K562 (cell line): ENCODE measurements around the gene COL5A3. TPM values are rescaled to one million over a fixed set of nuclear protein-coding genes. Genes with fewer than 3 reads are reported as not detected.
A peak's percentile ranks its signal among the peaks of the same experiment; 100 is the strongest.

Experiments
- BHLHE40 ChIP-seq: IDR thresholded peaks from 2 replicates; pipeline ENCODE4 v1.6.1; 2011; ENCODE audit warnings: low read length, improper control_type of control experiment
- C11orf30 ChIP-seq: fragments of 450-650 bp; IDR thresholded peaks from 2 replicates; pipeline ENCODE4 v1.6.1; 2016; ENCODE audit warnings: low read depth, mild to moderate bottlenecking
- CHCHD3 ChIP-seq: fragments of 250-450 bp; sonication (Bioruptor Pico); IDR thresholded peaks from 2 replicates; pipeline ENCODE4 v2.1.2; 2022; ENCODE audit warnings: mild to moderate bottlenecking
- CTBP1 ChIP-seq: fragments of 450-650 bp; IDR thresholded peaks from 2 replicates; pipeline ENCODE4 v1.6.1; 2016; ENCODE audit warnings: borderline replicate concordance
- DEAF1 ChIP-seq: fragments of 450-650 bp; formaldehyde crosslinking; IDR thresholded peaks from 2 replicates; pipeline ENCODE4 v1.4.0; 2020; ENCODE audit warnings: mild to moderate bottlenecking, moderate library complexity
- FOXA3 ChIP-seq, 2 experiments: fragments of 450-650 bp in 1 of 2; sonication (generic) in 1 of 2; formaldehyde crosslinking; IDR thresholded peaks in 1 of 2; conservative IDR thresholded peaks in 1 of 2; 2 replicates each; pipeline versions ENCODE4 v1.4.0 to v1.8.0; 2020 to 2022; ENCODE audit warnings: mild to moderate bottlenecking in 2 of 2, missing genetic modification reagents in 1 of 2
- FOXJ3 ChIP-seq: sonication (generic); formaldehyde crosslinking; IDR thresholded peaks from 2 replicates; pipeline ENCODE4 v1.4.0; 2020; ENCODE audit warnings: mild to moderate bottlenecking, missing genetic modification reagents
- FOXK1 ChIP-seq: sonication (generic); formaldehyde crosslinking; IDR thresholded peaks from 2 replicates; pipeline ENCODE4 v1.8.0; 2022; ENCODE audit warnings: missing genetic modification reagents, mild to moderate bottlenecking, borderline replicate concordance
- FOXP1 ChIP-seq: sonication (generic); formaldehyde crosslinking; IDR thresholded peaks from 2 replicates; pipeline ENCODE4 v1.8.0; 2022; ENCODE audit warnings: mild to moderate bottlenecking, missing genetic modification reagents
- HMGN3 ChIP-seq: IDR thresholded peaks from 2 replicates; pipeline ENCODE4 v1.6.1; 2011; ENCODE audit warnings: borderline replicate concordance, low read depth, mild to moderate bottlenecking, mixed read lengths, low read length; ENCODE audit not compliant: insufficient read length; ENCODE audit errors: extremely low read depth
- L3MBTL2 ChIP-seq: fragments of 450-650 bp; IDR thresholded peaks from 2 replicates; pipeline ENCODE4 v1.6.1; 2016; ENCODE audit warnings: mild to moderate bottlenecking, moderate library complexity
- NCOA2 ChIP-seq, 2 experiments: fragments of 450-650 bp; IDR thresholded peaks; 2 replicates each; pipeline ENCODE4 v1.6.1; 2018; ENCODE audit warnings: mild to moderate bottlenecking in 2 of 2, moderate library complexity in 1 of 2; ENCODE audit not compliant: partially characterized antibody in 2 of 2
- PATZ1 ChIP-seq: fragments of 250-450 bp; sonication (Bioruptor Pico); IDR thresholded peaks from 2 replicates; pipeline ENCODE4 v1.5.0; 2020; ENCODE audit warnings: mild to moderate bottlenecking, borderline replicate concordance
- POLR2G ChIP-seq: fragments of 200-400 bp; formaldehyde crosslinking; IDR thresholded peaks from 2 replicates; pipeline ENCODE4 v1.6.1; 2017; ENCODE audit warnings: low read depth, mild to moderate bottlenecking, antibody characterized with exemption, low read length, moderate library complexity
- RCOR1 ChIP-seq, 2 experiments: IDR thresholded peaks; 2 replicates each; pipeline ENCODE4 v1.6.1; 2012; ENCODE audit warnings: low read depth in 2 of 2, low read length in 2 of 2, borderline replicate concordance in 1 of 2, improper control_type of control experiment in 1 of 2
- SOX6 ChIP-seq: fragments of 450-650 bp; IDR thresholded peaks from 2 replicates; pipeline ENCODE4 v1.6.1; 2014; ENCODE audit warnings: mild to moderate bottlenecking
- SREBF2 ChIP-seq: sonication (generic); formaldehyde crosslinking; IDR thresholded peaks from 2 replicates; pipeline ENCODE4 v1.4.0; 2020; ENCODE audit warnings: mild to moderate bottlenecking, missing genetic modification reagents
- TBP ChIP-seq: optimal IDR thresholded peaks from 2 replicates; pipeline ENCODE3; 2011; ENCODE audit warnings: low read depth, low read length, improper control_type of control experiment
- TOE1 ChIP-seq, 2 experiments: fragments of 450-650 bp in 1 of 2; sonication (generic) in 1 of 2; formaldehyde crosslinking in 1 of 2; IDR thresholded peaks; 2 replicates each; pipeline versions ENCODE4 v1.7.1 to v1.8.0; 2016 to 2022; ENCODE audit warnings: borderline replicate concordance in 2 of 2, mild to moderate bottlenecking in 2 of 2, antibody characterized with exemption in 1 of 2, inconsistent platforms in 1 of 2, low read depth in 1 of 2, missing genetic modification reagents in 1 of 2, moderate library complexity in 1 of 2
- VEZF1 ChIP-seq: fragments of 200-800 bp; sonication (Bioruptor generic); IDR thresholded peaks from 2 replicates; pipeline ENCODE4 v1.6.1; 2017; ENCODE audit warnings: missing genetic modification characterization, missing compliant biosample characterization
- ZEB2 ChIP-seq: fragments of 450-650 bp; IDR thresholded peaks from 2 replicates; pipeline ENCODE4 v1.6.1; 2016
- ZNF224 ChIP-seq: sonication (generic); formaldehyde crosslinking; IDR thresholded peaks from 2 replicates; pipeline ENCODE4 v1.8.0; 2022; ENCODE audit warnings: mild to moderate bottlenecking, missing genetic modification reagents
- ZNF282 ChIP-seq: sonication (generic); formaldehyde crosslinking; IDR thresholded peaks from 2 replicates; pipeline ENCODE4 v1.8.1; 2023; ENCODE audit warnings: missing genetic modification reagents
- polyA plus RNA-seq, 8 experiments: library from polyadenylated mRNA; depleted of rRNA in 4 of 8; stranded (reverse) in 5 of 8; unstranded in 3 of 8; fragments of >200 nt; fragmentation: Nextera tagmentation in 2 of 8; fragmentation: Illumina TruSeq in 1 of 8; extraction: Ambion mirVana in 2 of 8; extraction: Trizol in 1 of 8; gene quantifications; 2 replicates each; pipeline versions ENCODE4 v1.2.1 to v1.2.3, GENCODE V29; 2011 to 2014; ENCODE audit warnings: inconsistent platforms in 1 of 8, missing spikeins in 1 of 8
- total RNA-seq, 7 experiments: library from RNA; depleted of rRNA in 6 of 7; stranded (reverse); fragments of >200 nt in 6 of 7; fragmentation: Illumina TruSeq in 2 of 7; extraction: Trizol in 2 of 7; gene quantifications; 2 replicates each; pipeline versions ENCODE4 v1.2.1 to v1.2.3, GENCODE V29; 2011 to 2021; ENCODE audit warnings: low replicate concordance in 1 of 7

Gene COL5A3
- total and polyA plus RNA-seq, 9 of the 15 experiments (the other 6 are each of a cell fraction or from before 2014, with no cell fraction given): 0.01 to 0.02 TPM; not detected in 7

DNA sequence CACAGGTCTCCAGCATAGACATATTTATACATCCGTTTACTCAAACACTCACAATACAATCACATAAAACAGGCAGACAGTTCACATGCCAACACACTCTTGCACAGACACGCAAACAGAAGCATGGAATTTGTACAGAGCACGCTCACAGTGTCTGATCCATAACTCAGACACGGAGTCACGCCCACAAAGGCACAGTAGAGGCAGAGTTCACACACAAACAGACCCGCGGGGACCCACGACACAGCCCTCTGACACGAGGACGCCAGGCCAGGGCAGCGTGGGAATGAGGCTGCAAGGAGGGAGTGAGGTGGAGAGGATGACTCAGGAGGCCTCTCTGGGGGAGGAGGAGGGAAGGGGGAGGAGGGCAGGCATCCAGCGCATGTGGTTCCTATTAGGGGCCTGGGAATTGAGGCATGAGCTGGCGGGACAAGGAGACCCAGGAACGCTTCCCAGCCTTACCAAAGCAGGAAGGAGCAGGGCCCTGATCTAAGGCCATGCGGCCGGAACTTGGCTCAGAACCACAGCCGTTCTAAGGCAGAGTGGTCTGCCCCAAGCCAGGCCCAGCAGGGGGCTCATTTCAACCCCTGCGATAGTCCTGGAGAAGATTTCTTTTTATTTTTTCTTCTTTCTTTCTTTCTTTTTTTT, 64.9 kb downstream of the COL5A3 start (continued):
- TF ChIP-seq FOXK1 (CRISPR knock-in tag): no peak
- TF ChIP-seq POLR2G: no peak
- TF ChIP-seq VEZF1 (CRISPR knock-in tag): peak; percentile 75
- TF ChIP-seq L3MBTL2: peak; percentile 85
- TF ChIP-seq ZEB2: no peak
- TF ChIP-seq ZNF282 (CRISPR knock-in tag): no peak
- TF ChIP-seq RCOR1 (IDR thresholded peaks at IDR 0.05; ENCODE audit: borderline replicate concordance in 1 of 2, low read depth in 2 of 2, low read length in 2 of 2): peak in 1 of 2 experiments; percentile 51; a peak in 1 of 4 replicates
- no peak for TF ChIP-seq FOXP1
- TF ChIP-seq DEAF1 (CRISPR knock-in tag): no peak
- peak; percentile 59 for TF ChIP-seq C11orf30
- no peak for TF ChIP-seq ZNF224 (CRISPR knock-in tag)
- TF ChIP-seq NCOA2 (IDR thresholded peaks at IDR 0.05; ENCODE audit: partially characterized antibody in 2 of 2): no peak
- no peak for TF ChIP-seq BHLHE40
- no peak for TF ChIP-seq FOXJ3
- no peak for TF ChIP-seq SOX6
- no peak for TF ChIP-seq PATZ1 (CRISPR knock-in tag)
- TF ChIP-seq FOXA3 (CRISPR knock-in tag; conservative IDR thresholded peaks at IDR 0.05 in 1 of 2, IDR thresholded peaks at IDR 0.05 in 1 of 2): 0 out of 4 replicates have a peak, but pooled peaks of 1 of the 2 experiments have one; percentile 29
- TF ChIP-seq CTBP1: peak; percentile 34; the same call in 1 of the 2 replicates
- no peak for TF ChIP-seq SREBF2
- no peak for TF ChIP-seq CHCHD3 (CRISPR knock-in tag)
- 0 out of 2 replicates have a peak, but pooled peaks have one; percentile 10 for TF ChIP-seq TOE1 (IDR thresholded peaks at IDR 0.05; ENCODE audit: borderline replicate concordance)
- no peak for TF ChIP-seq TOE1 (CRISPR knock-in tag; IDR thresholded peaks at IDR 0.05; ENCODE audit: borderline replicate concordance, low read depth)
- TF ChIP-seq TBP: peak; percentile 46
- no peak for TF ChIP-seq HMGN3
